Testis (tissue), 3 donors: ENCODE results near the gene ITIH4. TPM values are rescaled to one million over a fixed set of nuclear protein-coding genes. Genes with fewer than 3 reads are reported as not detected.

ENCODE experiments used
- DNase-seq: peaks from one replicate; pipeline ENCODE4 v3.0.0-alpha.2; 2019
- H3K27ac ChIP-seq, 2 donors: fragments of 200-600 bp; sonication (generic); one replicate each; pipeline ENCODE4 v1.5.1; 2019
- H3K27me3 ChIP-seq: fragments of 200-600 bp; sonication (generic); one replicate; pipeline ENCODE4 v1.5.1; 2019
- H3K36me3 ChIP-seq: fragments of 200-600 bp; sonication (generic); one replicate; pipeline ENCODE4 v1.5.1; 2017; ENCODE audit warnings: low read depth; ENCODE audit errors: missing control alignments
- H3K4me1 ChIP-seq: fragments of 200-600 bp; sonication (generic); one replicate; pipeline ENCODE4 v1.5.1; 2019
- H3K4me3 ChIP-seq, 2 donors: fragments of 200-600 bp; sonication (generic); one replicate each; pipeline ENCODE4 v1.5.1; 2017 to 2019
- H3K9me3 ChIP-seq: fragments of 200-600 bp; sonication (generic); one replicate; pipeline ENCODE4 v1.5.1; 2017
- CTCF ChIP-seq, 3 experiments: fragments of 450-650 bp in 2 of 3; fragments of 200-600 bp in 1 of 3; sonication (generic) in 1 of 3; IDR thresholded peaks; one replicate each; pipeline ENCODE4 v1.5.1; 2016 to 2019; ENCODE audit warnings: antibody characterized with exemption in 3 of 3, mild to moderate bottlenecking in 2 of 3, moderate library complexity in 1 of 3
- POLR2A ChIP-seq: fragments of 450-650 bp; IDR thresholded peaks from one replicate; pipeline ENCODE4 v1.6.1; 2017; ENCODE audit warnings: antibody characterized with exemption, mild to moderate bottlenecking, moderate library complexity
- WGBS, 2 donors: methylation state at CpG; one replicate each; pipeline ENCODE4 v1.1.5; 2018; 5-methylcytosine and 5-hydroxymethylcytosine counted together
- intact Hi-C: fragments of 100-400 bp; cut with DNase I; formaldehyde crosslinking; loops from one replicate; pipeline ENCODE4 v1.15.1; 2023; ENCODE audit warnings: low total_unique reads
- polyA plus RNA-seq: library from polyadenylated mRNA; stranded (reverse); fragments of 350-450 nt; fragmentation: Illumina TruSeq; extraction: RNeasy Lipid Tissue Mini Kit (QIAGEN cat#74804); gene quantifications from one replicate; pipeline ENCODE4 v1.2.3, GENCODE V29; 2014; ENCODE audit warnings: low read depth, low replicate concordance; ENCODE audit not compliant: insufficient read depth
- total RNA-seq, 2 donors: library from RNA; depleted of rRNA; stranded (reverse); fragments of >200 nt; gene quantifications; one replicate each; pipeline ENCODE4 v1.2.3, GENCODE V29; 2016

The ITIH4 gene
- total and polyA plus RNA-seq, 3 donors from 2014 or later = 16.8 to 30.2 (median 19.9) TPM

GRCh38 chr3:52829482-52829881 lies 990 bp downstream of the ITIH4 start:
- Histone ChIP-seq H3K9me3 (no peaks in the 10 kb centered on the region), H3K4me3 (no peak overlapping the region), H3K4me1 (no peaks in the 10 kb centered on the region), H3K27ac (no peak overlapping the region), H3K36me3 (no peaks in the 10 kb centered on the region), H3K27me3 (no peaks in the 10 kb centered on the region)
- TF ChIP-seq POLR2A (no peak), CTCF (IDR thresholded peaks at IDR 0.05) (no peak)
- intact Hi-C loops = no loop called here
- 95 to 100% methylated on average over 2 to 3 of the region's 3 CpGs for WGBS, 2 donors
- DNase-seq = no peak

GRCh38 chr3:52827866-52828376 lies 2.6 kb downstream of the ITIH4 start:
- TF ChIP-seq POLR2A (no peak), CTCF (IDR thresholded peaks at IDR 0.05) (no peak)
- Histone ChIP-seq H3K27me3 (no peaks in the 10 kb centered on the region), H3K9me3 (no peaks in the 10 kb centered on the region), H3K27ac (no peak overlapping the region), H3K4me1 (no peaks in the 10 kb centered on the region), H3K4me3 (no peak overlapping the region), H3K36me3 (no peaks in the 10 kb centered on the region)
- intact Hi-C loops = no loop called here
- no peak for DNase-seq
- WGBS, 2 donors = 69 to 70% methylated on average over 8 to 10 of the region's 10 CpGs

- WGBS, 2 donors = 73 to 84% methylated on average over 9 of the region's 9 CpGs
- no peak overlapping the region for H3K4me3 ChIP-seq
- no peaks in the 10 kb centered on the region for H3K36me3 ChIP-seq
- no peaks in the 10 kb centered on the region for H3K27me3 ChIP-seq
- no peak overlapping the region for H3K27ac ChIP-seq
- no peaks in the 10 kb centered on the region for H3K4me1 ChIP-seq
- no peak for DNase-seq
- intact Hi-C loops = no loop called here
- H3K9me3 ChIP-seq = no peaks in the 10 kb centered on the region
- TF ChIP-seq POLR2A (no peak), CTCF (IDR thresholded peaks at IDR 0.05) (no peak)
Observed at GRCh38 chr3:52827441-52827840, 3.0 kb downstream of the ITIH4 start.

GRCh38 chr3:52824037-52824436 lies 6.4 kb downstream of the ITIH4 start:
- Histone ChIP-seq H3K4me1 (no peaks in the 10 kb centered on the region), H3K36me3 (no peaks in the 10 kb centered on the region), H3K4me3 (no peak overlapping the region), H3K9me3 (no peaks in the 10 kb centered on the region), H3K27me3 (no peaks in the 10 kb centered on the region), H3K27ac (no peak overlapping the region)
- TF ChIP-seq POLR2A (no peak), CTCF (IDR thresholded peaks at IDR 0.05) (no peak)
- WGBS, 2 donors = 90 to 94% methylated on average over 6 to 9 of the region's 10 CpGs
- intact Hi-C loops = no loop called here
- no peak for DNase-seq

GRCh38 chr3:52822363-52822762 lies 8.1 kb downstream of the ITIH4 start:
- Histone ChIP-seq H3K36me3 (no peaks in the 10 kb centered on the region), H3K27me3 (no peaks in the 10 kb centered on the region), H3K4me3 (no peak overlapping the region), H3K9me3 (no peaks in the 10 kb centered on the region), H3K27ac (no peak overlapping the region), H3K4me1 (no peaks in the 10 kb centered on the region)
- intact Hi-C loops = no loop called here
- no peak for DNase-seq
- 94 to 95% methylated on average over 5 of the region's 5 CpGs for WGBS, 2 donors
- TF ChIP-seq CTCF (IDR thresholded peaks at IDR 0.05) = no peak
- TF ChIP-seq POLR2A = no peak
